ENCODE data around the gene RAP1B.

RAP1B gene

GRCh38 chr12:68639396-68639767 lies 28.7 kb downstream of the RAP1B start:
- no peak for TF ChIP-seq FOXP2 (optimal IDR thresholded peaks at IDR 0.05; ENCODE audit: borderline replicate concordance, extremely low read depth, extremely low read length, insufficient read depth)
- TF ChIP-seq SIN3A (IDR thresholded peaks at IDR 0.05; ENCODE audit: borderline replicate concordance, insufficient read depth, low read length), result no peak
- no peak for TF ChIP-seq REST (IDR thresholded peaks at IDR 0.05; ENCODE audit: insufficient read depth in 1 of 2, low read depth in 2 of 2, low read length in 2 of 2)
- TF ChIP-seq POLR2AphosphoS5 (IDR thresholded peaks at IDR 0.05; ENCODE audit: low read depth, low read length), result no peak
- TF ChIP-seq TAF1 (IDR thresholded peaks at IDR 0.05; ENCODE audit: borderline replicate concordance, insufficient read depth, low read length), result no peak

- TF ChIP-seq FOXP2 (optimal IDR thresholded peaks at IDR 0.05; ENCODE audit: borderline replicate concordance, extremely low read depth, extremely low read length, insufficient read depth), result no peak
- no peak for TF ChIP-seq SIN3A (IDR thresholded peaks at IDR 0.05; ENCODE audit: borderline replicate concordance, insufficient read depth, low read length)
- no peak for TF ChIP-seq TAF1 (IDR thresholded peaks at IDR 0.05; ENCODE audit: borderline replicate concordance, insufficient read depth, low read length)
- no peak for TF ChIP-seq REST (IDR thresholded peaks at IDR 0.05; ENCODE audit: insufficient read depth in 1 of 2, low read depth in 2 of 2, low read length in 2 of 2)
- no peak for TF ChIP-seq POLR2AphosphoS5 (IDR thresholded peaks at IDR 0.05; ENCODE audit: low read depth, low read length)
These were observed 30.4 kb downstream of the RAP1B start for GRCh38 chr12:68641138-68641537.

GRCh38 chr12:68646484-68646883 lies 35.8 kb downstream of the RAP1B start:
- TF ChIP-seq FOXP2 (optimal IDR thresholded peaks at IDR 0.05; ENCODE audit: borderline replicate concordance, extremely low read depth, extremely low read length, insufficient read depth) (no peak), REST (IDR thresholded peaks at IDR 0.05; ENCODE audit: insufficient read depth in 1 of 2, low read depth in 2 of 2, low read length in 2 of 2) (no peak), POLR2AphosphoS5 (IDR thresholded peaks at IDR 0.05; ENCODE audit: low read depth, low read length) (no peak), SIN3A (IDR thresholded peaks at IDR 0.05; ENCODE audit: borderline replicate concordance, insufficient read depth, low read length) (no peak), TAF1 (IDR thresholded peaks at IDR 0.05; ENCODE audit: borderline replicate concordance, insufficient read depth, low read length) (no peak)

GRCh38 chr12:68647507-68647906 lies 36.8 kb downstream of the RAP1B start:
- TF ChIP-seq POLR2AphosphoS5 (IDR thresholded peaks at IDR 0.05; ENCODE audit: low read depth, low read length), result no peak
- TF ChIP-seq REST (IDR thresholded peaks at IDR 0.05; ENCODE audit: insufficient read depth in 1 of 2, low read depth in 2 of 2, low read length in 2 of 2), result no peak
- TF ChIP-seq TAF1 (IDR thresholded peaks at IDR 0.05; ENCODE audit: borderline replicate concordance, insufficient read depth, low read length), result no peak
- no peak for TF ChIP-seq SIN3A (IDR thresholded peaks at IDR 0.05; ENCODE audit: borderline replicate concordance, insufficient read depth, low read length)
- no peak for TF ChIP-seq FOXP2 (optimal IDR thresholded peaks at IDR 0.05; ENCODE audit: borderline replicate concordance, extremely low read depth, extremely low read length, insufficient read depth)

DNA sequence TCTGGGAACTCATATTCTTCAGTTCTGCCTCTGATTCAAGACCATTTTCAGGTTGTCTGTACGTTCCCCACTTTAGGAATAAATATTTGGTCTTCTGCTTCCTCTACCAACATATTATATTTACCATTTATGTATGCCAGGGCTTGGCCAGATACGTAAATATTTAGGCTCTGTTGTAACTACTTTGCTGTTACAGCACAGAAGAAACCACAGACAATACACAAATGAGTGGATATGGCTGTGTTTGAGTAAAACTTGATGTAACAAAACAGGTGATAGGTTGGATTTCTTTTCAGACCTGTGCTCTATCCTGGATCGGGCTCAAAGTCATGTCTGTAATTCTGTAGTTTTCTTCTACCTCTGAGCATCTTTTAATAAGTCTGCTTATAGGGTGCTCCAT lies 37.5 kb downstream of the RAP1B start:
- TF ChIP-seq POLR2AphosphoS5 (IDR thresholded peaks at IDR 0.05; ENCODE audit: low read depth, low read length) (no peak), REST (IDR thresholded peaks at IDR 0.05; ENCODE audit: insufficient read depth in 1 of 2, low read depth in 2 of 2, low read length in 2 of 2) (no peak), TAF1 (IDR thresholded peaks at IDR 0.05; ENCODE audit: borderline replicate concordance, insufficient read depth, low read length) (no peak), SIN3A (IDR thresholded peaks at IDR 0.05; ENCODE audit: borderline replicate concordance, insufficient read depth, low read length) (no peak), FOXP2 (optimal IDR thresholded peaks at IDR 0.05; ENCODE audit: borderline replicate concordance, extremely low read depth, extremely low read length, insufficient read depth) (no peak)
